Measurements from ENCODE around the gene OSBPL10. TPM values are rescaled to one million over a fixed set of nuclear protein-coding genes. Genes with fewer than 3 reads are reported as not detected.
"Not testable (repeated sequence)": the region's sequence is repeated elsewhere in the genome, so short reads cannot be mapped to it uniquely, and the experiment has no call there.

Gene OSBPL10
- total and polyA plus RNA-seq, 7 donors = 2.3 to 77.7 (median 8.5) TPM

DNA sequence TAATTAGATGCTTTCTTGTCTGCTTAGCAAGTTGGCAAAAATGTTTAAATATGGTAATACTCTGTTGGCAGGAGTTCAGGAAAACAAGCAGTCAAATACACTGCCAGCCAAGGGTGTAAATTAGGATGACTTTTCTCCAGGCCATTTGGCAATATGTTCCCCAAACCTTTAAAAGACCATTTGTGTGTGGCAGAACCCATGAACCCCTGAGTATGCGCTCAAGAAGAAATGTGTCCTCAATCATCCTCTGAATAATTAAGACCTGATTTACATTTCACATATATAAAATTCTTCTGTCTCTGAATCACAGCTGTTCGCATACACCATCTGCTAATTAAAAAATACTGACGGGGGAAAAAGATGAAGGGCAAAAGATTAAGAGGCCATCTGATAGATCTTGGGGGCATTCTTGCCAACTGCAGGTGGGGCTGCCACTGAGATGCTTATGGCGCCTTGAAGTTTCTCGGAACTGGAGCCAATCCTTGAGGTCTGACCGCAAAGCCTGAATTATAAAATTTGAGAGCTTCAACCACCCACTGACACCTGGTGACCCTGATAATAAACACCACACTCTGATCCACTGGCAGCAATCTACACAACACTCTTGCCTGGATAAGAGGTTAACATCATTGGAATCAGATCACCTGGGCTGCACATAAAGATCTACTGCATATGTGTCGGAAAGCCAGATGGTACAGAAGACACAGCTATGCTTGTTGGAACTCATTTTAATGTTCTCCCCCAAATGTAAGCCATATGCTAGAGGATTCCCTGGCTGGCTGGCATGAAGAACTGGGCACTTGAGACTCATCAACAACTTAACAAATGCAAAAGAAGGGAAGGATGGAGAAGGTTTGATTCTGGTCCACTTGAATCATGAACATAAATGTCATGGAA, 190.6 kb downstream of the OSBPL10 start:
- intact Hi-C loops (cut with DNase I) = no loop called here
- 93 to 95% methylated on average over 7 of the region's 7 CpGs for WGBS, 2 donors
- Histone ChIP-seq H3K4me3 (no peak overlapping the region), H3K27me3 (no peaks in the 10 kb centered on the region), H3K36me3 (no peaks in the 10 kb centered on the region), H3K4me1 (peaks cover 0 to 7% (median 3%) of the 10 kb centered on the region in 4 donors), H3K27ac (no peak overlapping the region), H3K9me3 (no peaks in the 10 kb centered on the region)
- TF ChIP-seq POLR2AphosphoS5 (IDR thresholded peaks at IDR 0.05) = no peak
- TF ChIP-seq POLR2A (IDR thresholded peaks at IDR 0.05) = no peak
- TF ChIP-seq, protein P1, sequence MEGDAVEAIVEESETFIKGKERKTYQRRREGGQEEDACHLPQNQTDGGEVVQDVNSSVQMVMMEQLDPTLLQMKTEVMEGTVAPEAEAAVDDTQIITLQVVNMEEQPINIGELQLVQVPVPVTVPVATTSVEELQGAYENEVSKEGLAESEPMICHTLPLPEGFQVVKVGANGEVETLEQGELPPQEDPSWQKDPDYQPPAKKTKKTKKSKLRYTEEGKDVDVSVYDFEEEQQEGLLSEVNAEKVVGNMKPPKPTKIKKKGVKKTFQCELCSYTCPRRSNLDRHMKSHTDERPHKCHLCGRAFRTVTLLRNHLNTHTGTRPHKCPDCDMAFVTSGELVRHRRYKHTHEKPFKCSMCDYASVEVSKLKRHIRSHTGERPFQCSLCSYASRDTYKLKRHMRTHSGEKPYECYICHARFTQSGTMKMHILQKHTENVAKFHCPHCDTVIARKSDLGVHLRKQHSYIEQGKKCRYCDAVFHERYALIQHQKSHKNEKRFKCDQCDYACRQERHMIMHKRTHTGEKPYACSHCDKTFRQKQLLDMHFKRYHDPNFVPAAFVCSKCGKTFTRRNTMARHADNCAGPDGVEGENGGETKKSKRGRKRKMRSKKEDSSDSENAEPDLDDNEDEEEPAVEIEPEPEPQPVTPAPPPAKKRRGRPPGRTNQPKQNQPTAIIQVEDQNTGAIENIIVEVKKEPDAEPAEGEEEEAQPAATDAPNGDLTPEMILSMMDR (IDR thresholded peaks at IDR 0.05) = no peak
- TF ChIP-seq EP300 (IDR thresholded peaks at IDR 0.05) = no peak
- DNase-seq = no peak

DNA sequence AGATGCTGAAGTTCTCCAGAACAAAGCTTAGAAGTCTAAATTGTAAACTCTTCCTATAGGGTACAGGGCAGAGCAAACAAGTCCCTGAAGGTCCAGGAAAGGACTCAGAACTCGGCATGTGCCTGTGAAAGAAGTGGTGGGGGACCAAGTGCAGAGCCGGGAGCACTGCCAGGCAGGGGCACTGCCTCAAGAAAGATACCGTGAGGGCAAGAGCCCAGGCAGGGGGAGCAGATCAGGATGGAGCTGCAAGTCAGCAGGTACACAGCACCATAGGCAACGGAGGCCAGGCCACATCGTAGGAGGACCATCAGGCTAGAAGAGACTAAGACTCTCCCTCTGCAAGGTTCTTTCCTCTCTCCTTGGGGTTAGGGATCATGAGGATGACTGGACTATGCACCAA, 191.6 kb downstream of the OSBPL10 start:
- no peak overlapping the region for H3K4me3 ChIP-seq
- intact Hi-C loops (cut with DNase I) = no loop called here
- H3K27me3 ChIP-seq = no peaks in the 10 kb centered on the region
- TF ChIP-seq POLR2A (IDR thresholded peaks at IDR 0.05) = no peak
- TF ChIP-seq, protein P1 (IDR thresholded peaks at IDR 0.05) = no peak
- no peak for TF ChIP-seq EP300 (IDR thresholded peaks at IDR 0.05)
- TF ChIP-seq POLR2AphosphoS5 (IDR thresholded peaks at IDR 0.05) = no peak
- WGBS, 2 donors = 95 to 97% methylated on average over 5 of the region's 5 CpGs
- peaks cover 0 to 7% (median 3%) of the 10 kb centered on the region in 4 donors for H3K4me1 ChIP-seq
- no peaks in the 10 kb centered on the region for H3K36me3 ChIP-seq
- H3K27ac ChIP-seq = no peak overlapping the region
- H3K9me3 ChIP-seq = no peaks in the 10 kb centered on the region
- no peak for DNase-seq

DNA sequence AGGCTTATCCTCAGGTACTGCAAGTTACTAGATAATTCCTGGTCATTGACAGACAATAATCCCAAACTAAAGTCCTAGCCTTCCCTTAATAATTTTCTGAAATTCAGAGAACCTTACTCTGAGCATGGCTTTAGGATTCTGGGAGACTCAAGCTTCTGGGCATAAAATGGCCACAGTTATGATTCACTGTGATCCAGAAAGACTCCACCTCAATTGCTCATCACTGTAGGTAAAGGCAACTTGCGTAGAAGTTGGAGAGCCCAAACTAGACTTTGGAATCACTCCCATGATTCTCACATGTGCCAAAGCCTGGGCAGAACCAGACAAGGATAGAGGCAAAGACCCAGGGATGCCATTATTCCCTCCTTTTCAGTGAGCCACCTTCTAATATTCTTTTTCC, 195.3 kb downstream of the OSBPL10 start:
- no peak for DNase-seq
- intact Hi-C loops (cut with DNase I) = no loop called here
- TF ChIP-seq, protein P1 (IDR thresholded peaks at IDR 0.05) = no peak
- TF ChIP-seq POLR2A (IDR thresholded peaks at IDR 0.05) = no peak
- TF ChIP-seq EP300 (IDR thresholded peaks at IDR 0.05) = no peak
- no peak for TF ChIP-seq POLR2AphosphoS5 (IDR thresholded peaks at IDR 0.05)
- WGBS, 2 donors = 100% methylated on average over 1 of the region's 1 CpG
- Histone ChIP-seq H3K27ac (no peak overlapping the region), H3K4me3 (no peak overlapping the region), H3K27me3 (no peaks in the 10 kb centered on the region), H3K36me3 (no peaks in the 10 kb centered on the region), H3K9me3 (no peaks in the 10 kb centered on the region), H3K4me1 (no peaks in the 10 kb centered on the region)

DNA sequence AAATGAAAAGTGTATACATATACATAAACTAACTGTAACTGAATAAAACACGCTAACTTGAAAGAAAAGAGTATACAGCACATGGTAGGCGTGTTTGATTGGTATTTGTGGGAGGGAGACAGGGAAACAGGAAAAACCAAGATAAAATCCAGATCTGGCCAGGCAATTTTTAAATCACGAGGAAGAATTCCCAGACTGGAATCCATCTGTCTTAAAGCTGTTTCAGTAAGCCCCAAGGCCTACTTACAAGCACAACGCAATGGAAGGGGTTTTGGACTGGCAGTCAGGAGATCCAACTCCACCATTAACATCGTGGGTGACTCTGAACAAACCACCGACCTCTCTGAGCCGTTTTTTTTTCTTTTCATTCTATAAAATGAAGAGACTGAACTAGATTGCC, 195.8 kb downstream of the OSBPL10 start:
- TF ChIP-seq POLR2AphosphoS5 (IDR thresholded peaks at IDR 0.05) = no peak
- TF ChIP-seq POLR2A (IDR thresholded peaks at IDR 0.05) = no peak
- no peak for TF ChIP-seq EP300 (IDR thresholded peaks at IDR 0.05)
- TF ChIP-seq, protein P1 (IDR thresholded peaks at IDR 0.05) = no peak
- H3K9me3 ChIP-seq = no peaks in the 10 kb centered on the region
- 73 to 74% methylated on average over 7 of the region's 7 CpGs for WGBS, 2 donors
- H3K4me3 ChIP-seq = no peak overlapping the region
- no peaks in the 10 kb centered on the region for H3K4me1 ChIP-seq
- no peak overlapping the region for H3K27ac ChIP-seq
- H3K27me3 ChIP-seq = no peaks in the 10 kb centered on the region
- H3K36me3 ChIP-seq = no peaks in the 10 kb centered on the region
- intact Hi-C loops (cut with DNase I) = no loop called here
- DNase-seq = no peak

DNA sequence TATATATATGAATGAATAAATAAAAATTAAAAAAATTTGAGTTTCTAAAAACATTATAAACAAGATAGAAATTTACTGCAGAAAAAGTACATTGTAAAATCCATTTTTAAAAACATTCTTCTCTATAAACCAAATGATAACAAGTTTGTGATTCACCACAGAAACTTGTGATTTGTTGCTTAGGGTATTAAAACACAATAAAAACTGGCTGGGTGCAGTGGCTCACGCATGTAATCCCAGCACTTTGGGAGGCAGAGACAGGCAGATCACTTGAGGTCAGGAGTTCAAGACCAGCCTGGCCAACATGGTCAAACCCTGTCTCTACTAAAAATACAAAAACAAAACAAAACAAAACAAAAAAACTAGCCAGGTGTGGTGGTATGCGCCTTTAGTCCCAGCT, 197.2 kb downstream of the OSBPL10 start:
- H3K9me3 ChIP-seq; H3K4me3 ChIP-seq; intact Hi-C loops (cut with DNase I); H3K27me3 ChIP-seq; H3K36me3 ChIP-seq; H3K27ac ChIP-seq; H3K4me1 ChIP-seq; DNase-seq: not testable (repeated sequence)
- WGBS, 2 donors = 83 to 85% methylated on average over 2 of the region's 2 CpGs

DNA sequence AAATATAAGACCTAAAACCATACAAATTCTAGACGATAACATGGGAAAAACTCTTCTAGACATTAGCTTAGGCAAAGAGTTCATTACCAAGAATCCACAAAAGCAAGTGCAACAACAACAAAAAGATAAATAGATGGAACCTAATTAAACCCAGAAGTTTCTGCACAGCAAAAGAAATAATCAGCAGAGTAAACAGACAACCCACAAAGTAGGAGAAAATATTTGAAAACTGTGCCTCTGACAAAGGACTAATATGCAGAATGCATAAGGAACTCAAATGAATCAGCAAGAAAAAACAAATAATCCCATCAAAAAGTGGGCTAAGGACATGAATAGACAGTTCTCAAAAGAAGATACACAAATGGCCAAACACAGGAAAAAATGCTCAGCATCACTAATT, 198.8 kb downstream of the OSBPL10 start:
- DNase-seq; intact Hi-C loops (cut with DNase I); H3K9me3 ChIP-seq; H3K4me3 ChIP-seq; H3K27me3 ChIP-seq; H3K4me1 ChIP-seq; H3K27ac ChIP-seq; H3K36me3 ChIP-seq: not testable (repeated sequence)
- 91 to 97% methylated on average over 1 of the region's 1 CpG for WGBS, 2 donors
